Suprapubic skin (tissue), 3 donors: Measurements from ENCODE around the gene ZNHIT1.

ENCODE experiments used
- EP300 ChIP-seq: sonication (generic); formaldehyde crosslinking; IDR thresholded peaks from one replicate; pipeline ENCODE4 v1.6.1; 2017; ENCODE audit warnings: antibody characterized with exemption
- POLR2A ChIP-seq, 2 donors: fragments of 450-650 bp; IDR thresholded peaks; one replicate each; pipeline ENCODE4 v1.6.1; 2017; ENCODE audit warnings: antibody characterized with exemption in 2 of 2, mild to moderate bottlenecking in 2 of 2, moderate library complexity in 2 of 2
- TF ChIP-seq, protein P1 (sequence below), 2 donors: fragments of 200-600 bp in 1 of 2; fragments of 450-650 bp in 1 of 2; sonication (generic) in 1 of 2; IDR thresholded peaks; one replicate each; pipeline ENCODE4 v1.5.1; 2016 to 2019; ENCODE audit warnings: antibody characterized with exemption in 2 of 2, mild to moderate bottlenecking in 1 of 2, moderate library complexity in 1 of 2

DNA sequence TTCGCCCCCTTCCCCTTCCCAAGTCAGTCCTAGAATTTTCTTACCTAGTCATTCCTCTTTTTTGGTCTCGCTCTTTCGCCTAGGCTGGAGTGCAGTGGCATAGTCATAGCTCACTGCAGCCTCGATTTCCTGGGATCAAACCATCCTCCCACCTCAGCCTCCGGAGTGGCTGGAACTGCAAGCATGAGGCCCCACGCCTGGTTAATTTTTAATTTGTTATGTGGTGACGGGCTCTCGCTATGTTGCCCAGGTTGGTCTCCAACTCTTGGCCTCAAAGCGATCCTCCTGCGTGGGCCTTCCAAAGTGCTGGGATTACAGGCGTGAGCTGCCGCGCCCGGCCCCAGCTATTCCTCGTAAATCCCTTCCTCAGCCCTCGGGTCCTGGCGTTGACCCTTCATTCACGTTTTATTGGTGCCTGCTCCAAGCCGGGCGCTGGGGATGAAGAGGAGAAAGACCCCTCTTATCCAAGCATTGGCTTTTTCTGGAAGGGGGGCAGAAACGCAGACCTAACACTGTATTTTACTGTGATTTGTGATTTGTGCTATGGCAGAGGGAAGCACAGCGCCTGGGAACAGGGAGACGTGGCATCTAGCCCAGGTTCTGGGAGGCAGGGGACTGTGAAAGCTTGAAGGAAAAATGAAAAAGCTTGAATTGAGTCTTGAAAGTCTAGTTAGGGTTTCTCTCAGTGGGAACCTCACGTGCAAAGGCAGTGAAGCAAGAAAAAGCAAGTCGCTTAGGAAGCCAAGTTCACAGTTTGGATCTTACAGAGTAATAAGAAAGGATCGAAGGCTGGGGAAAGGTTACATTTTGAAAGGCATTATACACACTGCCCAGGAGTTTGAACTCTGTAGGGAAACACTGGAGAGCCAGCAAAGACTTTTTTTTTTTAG lies 516 bp downstream of the ZNHIT1 start:
- TF ChIP-seq, protein P1, sequence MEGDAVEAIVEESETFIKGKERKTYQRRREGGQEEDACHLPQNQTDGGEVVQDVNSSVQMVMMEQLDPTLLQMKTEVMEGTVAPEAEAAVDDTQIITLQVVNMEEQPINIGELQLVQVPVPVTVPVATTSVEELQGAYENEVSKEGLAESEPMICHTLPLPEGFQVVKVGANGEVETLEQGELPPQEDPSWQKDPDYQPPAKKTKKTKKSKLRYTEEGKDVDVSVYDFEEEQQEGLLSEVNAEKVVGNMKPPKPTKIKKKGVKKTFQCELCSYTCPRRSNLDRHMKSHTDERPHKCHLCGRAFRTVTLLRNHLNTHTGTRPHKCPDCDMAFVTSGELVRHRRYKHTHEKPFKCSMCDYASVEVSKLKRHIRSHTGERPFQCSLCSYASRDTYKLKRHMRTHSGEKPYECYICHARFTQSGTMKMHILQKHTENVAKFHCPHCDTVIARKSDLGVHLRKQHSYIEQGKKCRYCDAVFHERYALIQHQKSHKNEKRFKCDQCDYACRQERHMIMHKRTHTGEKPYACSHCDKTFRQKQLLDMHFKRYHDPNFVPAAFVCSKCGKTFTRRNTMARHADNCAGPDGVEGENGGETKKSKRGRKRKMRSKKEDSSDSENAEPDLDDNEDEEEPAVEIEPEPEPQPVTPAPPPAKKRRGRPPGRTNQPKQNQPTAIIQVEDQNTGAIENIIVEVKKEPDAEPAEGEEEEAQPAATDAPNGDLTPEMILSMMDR (IDR thresholded peaks at IDR 0.05): no peak
- TF ChIP-seq POLR2A (IDR thresholded peaks at IDR 0.05) (no peak), EP300 (no peak)
